NCI-H128 (cell line): ENCODE measurements around the gene CIAO1.
"Not testable (repeated sequence)": the region's sequence is repeated elsewhere in the genome, so short reads cannot be mapped to it uniquely, and the experiment has no call there.

Source experiments
- DNase-seq: peaks from one replicate; lab custom pipeline; 2025; ENCODE audit not compliant: unreplicated experiment; lab: John Stamatoyannopoulos, UW

Gene CIAO1

GRCh38 chr2:96249654-96250053 lies 16.4 kb upstream of the CIAO1 start:
- DNase-seq: no peak

- DNase-seq: no peak
Measured at GRCh38 chr2:96250188-96250587, 15.8 kb upstream of the CIAO1 start.

- no peak for DNase-seq
Measured at GRCh38 chr2:96251721-96252292, 14.2 kb upstream of the CIAO1 start.

- no peak for DNase-seq
Measured at GRCh38 chr2:96252526-96252925, 13.5 kb upstream of the CIAO1 start.

GRCh38 chr2:96253006-96253405 lies 13.0 kb upstream of the CIAO1 start:
- no peak for DNase-seq

- DNase-seq: no peak
Measured at GRCh38 chr2:96254571-96254970, 11.5 kb upstream of the CIAO1 start.

GRCh38 chr2:96256611-96257113 lies 9.4 kb upstream of the CIAO1 start:
- DNase-seq: no peak

- not testable (repeated sequence) for DNase-seq
Measured at GRCh38 chr2:96257744-96258143, 8.3 kb upstream of the CIAO1 start.

- DNase-seq: no peak
Measured at GRCh38 chr2:96258166-96259022, 7.6 kb upstream of the CIAO1 start.

GRCh38 chr2:96259497-96259921 lies 6.5 kb upstream of the CIAO1 start:
- no peak for DNase-seq

- no peak for DNase-seq
Measured at GRCh38 chr2:96260387-96261260, 5.4 kb upstream of the CIAO1 start.

- no peak for DNase-seq
Measured at GRCh38 chr2:96261328-96262003, 4.6 kb upstream of the CIAO1 start.

GRCh38 chr2:96262306-96262705 lies 3.7 kb upstream of the CIAO1 start:
- DNase-seq: no peak

GRCh38 chr2:96264086-96264485 lies 1.9 kb upstream of the CIAO1 start:
- DNase-seq: no peak

GRCh38 chr2:96264656-96265348 lies 1.2 kb upstream of the CIAO1 start:
- DNase-seq: no peak

- peak; percentile 10 for DNase-seq
Measured at GRCh38 chr2:96265349-96265839, 631 bp upstream of the CIAO1 start.

GRCh38 chr2:96267159-96267971 lies 1.3 kb downstream of the CIAO1 start:
- no peak for DNase-seq

- DNase-seq: no peak
Measured at GRCh38 chr2:96271995-96272394, 6.0 kb downstream of the CIAO1 start.

GRCh38 chr2:96273763-96274162 lies 7.7 kb downstream of the CIAO1 start:
- no peak for DNase-seq
